Natural killer cell (primary cell): ENCODE results near the gene PTBP3. TPM values are rescaled to one million over a fixed set of nuclear protein-coding genes. Genes with fewer than 3 reads are reported as not detected.
A peak's percentile ranks its signal among the peaks of the same experiment; 100 is the strongest.

Experiments
- ATAC-seq, 3 donors: fragments of 150-1000 bp in 2 of 3; fragments of 200-7000 bp in 1 of 3; cut with Tn5 transposase; 1 replicate in 1 of 3; 2 replicates in 2 of 3; pipeline ENCODE4 v1.10.0; 2021; ENCODE audit warnings: mild to moderate bottlenecking in 2 of 3, moderate library complexity in 2 of 3
- DNase-seq, 2 donors: peaks; one replicate each; pipeline versions ENCODE4 v3.0.0 to v3.0.0-alpha.2; 2013 to 2021; ENCODE audit warnings: mixed read lengths in 1 of 2
- H3K27ac ChIP-seq: one replicate; pipeline ENCODE4 v1.5.1; 2013; ENCODE audit warnings: mild to moderate bottlenecking, low read length
- H3K27me3 ChIP-seq: one replicate; pipeline ENCODE4 v1.6.1; 2013; ENCODE audit warnings: low read length; ENCODE audit not compliant: control insufficient read depth, insufficient read depth
- H3K36me3 ChIP-seq: one replicate; pipeline ENCODE4 v1.6.1; 2013; ENCODE audit warnings: low read length; ENCODE audit not compliant: control insufficient read depth, insufficient read depth
- H3K4me1 ChIP-seq: one replicate; pipeline ENCODE4 v1.6.1; 2013; ENCODE audit warnings: low read length; ENCODE audit not compliant: control insufficient read depth, insufficient read depth
- H3K4me3 ChIP-seq: one replicate; pipeline ENCODE4 v1.5.1; 2013; ENCODE audit warnings: low read length
- H3K9me3 ChIP-seq: one replicate; pipeline ENCODE4 v1.6.1; 2013; ENCODE audit warnings: low read length; ENCODE audit not compliant: control insufficient read depth, insufficient read depth
- H3K27ac Mint-ChIP-seq, 2 donors: one replicate each; pipeline ENCODE4 v1.8.0; 2022; ENCODE audit warnings: mild to moderate bottlenecking in 2 of 2, mixed read lengths in 2 of 2, moderate library complexity in 1 of 2
- H3K27me3 Mint-ChIP-seq, 2 donors: one replicate each; pipeline ENCODE4 v1.8.0; 2022; ENCODE audit warnings: low read depth in 2 of 2, mixed read lengths in 2 of 2
- H3K36me3 Mint-ChIP-seq: one replicate; pipeline ENCODE4 v1.8.0; 2022; ENCODE audit warnings: mixed read lengths
- H3K4me1 Mint-ChIP-seq, 2 donors: one replicate each; pipeline ENCODE4 v1.8.0; 2022; ENCODE audit warnings: mixed read lengths in 2 of 2
- H3K4me3 Mint-ChIP-seq: one replicate; pipeline ENCODE4 v1.8.0; 2022; ENCODE audit warnings: mild to moderate bottlenecking, moderate library complexity, mixed read lengths
- H3K9me3 Mint-ChIP-seq, 2 donors: one replicate each; pipeline ENCODE4 v1.8.0; 2022; ENCODE audit warnings: mixed read lengths in 2 of 2
- CTCF ChIP-seq: fragments of 200-600 bp; IDR thresholded peaks from one replicate; pipeline ENCODE4 v1.8.0; 2022; ENCODE audit warnings: antibody characterized with exemption
- WGBS: methylation state at CpG from one replicate; pipeline ENCODE4 v1.1.7; 2013; ENCODE audit warnings: missing lambda C conversion rate; ENCODE audit not compliant: insufficient coverage; 5-methylcytosine and 5-hydroxymethylcytosine counted together
- intact Hi-C: fragments of 100-400 bp; cut with micrococcal nuclease; formaldehyde crosslinking; loops from one replicate; pipeline ENCODE4 v1.14.2; 2022
- total RNA-seq, 4 donors: library from RNA; stranded (reverse); fragments of 120-200 nt in 1 of 4; gene quantifications; one replicate each; pipeline versions ENCODE4 v1.2.3 to v1.2.4, GENCODE V29; 2013 to 2022

The PTBP3 gene
- total RNA-seq, 3 donors from 2014 or later (not counting 1 experiment from before 2014, with no cell fraction given): 135 to 156 (median 140) TPM

DNA sequence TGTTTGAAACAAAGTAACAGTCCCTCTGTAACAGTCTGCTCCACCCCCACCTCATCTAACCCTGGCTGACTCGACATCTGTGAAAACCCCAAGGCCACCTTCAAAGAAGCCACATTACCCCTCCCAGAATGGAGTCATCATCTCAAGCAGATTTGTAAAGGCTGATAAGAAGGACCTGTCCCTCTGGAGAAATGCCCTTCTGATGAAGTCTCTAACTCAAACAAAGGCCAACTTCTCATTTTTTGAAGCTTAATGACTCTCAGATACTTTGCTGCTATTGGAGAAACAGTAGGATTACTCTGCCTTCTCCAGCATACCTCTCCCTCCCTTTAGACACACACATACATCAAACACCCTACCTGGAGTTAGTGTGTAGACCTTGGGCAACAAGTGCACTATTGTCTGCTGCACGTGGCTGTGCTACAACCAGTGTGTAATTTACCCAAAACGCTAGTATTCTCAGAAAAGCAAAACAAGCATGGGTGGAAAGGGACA is 153.0 kb downstream of the PTBP3 start:
- H3K27ac ChIP-seq: peak overlapping the region; percentile 49
- Mint-ChIP-seq H3K4me1 (peaks cover 55 to 56% of the 10 kb centered on the region in 2 donors), H3K27me3 (no peaks in the 10 kb centered on the region), H3K9me3 (no peaks in the 10 kb centered on the region), H3K27ac (peak overlapping the region; percentile 77 to 91), H3K36me3 (no peaks in the 10 kb centered on the region), H3K4me3 (peak overlapping the region; percentile 78)
- ATAC-seq: peak; percentile 76 to 89 (median 86)
- no peaks in the 10 kb centered on the region for H3K27me3 ChIP-seq
- TF ChIP-seq CTCF: no peak
- peak; percentile 42 to 80 for DNase-seq
- no peak overlapping the region for H3K4me3 ChIP-seq
- intact Hi-C loops: loop anchor here (2.0 kb wide), 1 partner anchor 38 kb away; no protein-coding TSS in a partner anchor
- no peaks in the 10 kb centered on the region for H3K9me3 ChIP-seq
- no peaks in the 10 kb centered on the region for H3K36me3 ChIP-seq
- 1% methylated on average over 3 of the region's 3 CpGs for WGBS
- H3K4me1 ChIP-seq: peaks cover 49% of the 10 kb centered on the region

DNA sequence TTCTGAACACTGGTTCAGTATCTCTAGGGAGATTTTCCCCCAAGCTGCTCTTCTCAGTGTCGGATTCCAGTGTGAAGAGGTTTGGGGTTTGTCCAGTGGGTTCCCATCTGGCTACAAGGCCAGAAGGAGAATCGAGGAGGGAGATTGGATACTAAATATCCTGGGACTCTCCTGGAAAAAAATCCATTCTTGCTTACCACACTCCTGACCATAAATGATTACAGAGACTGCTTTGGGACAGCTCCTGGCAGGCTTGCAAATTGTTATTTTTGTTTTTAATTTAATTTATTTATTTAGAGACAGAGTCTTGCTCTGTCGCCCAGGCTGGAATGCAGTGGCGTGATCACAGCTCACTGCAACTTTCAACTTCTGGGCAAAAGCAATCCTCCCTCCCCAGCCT is 153.6 kb downstream of the PTBP3 start:
- Histone ChIP-seq H3K4me1 (peaks cover 51% of the 10 kb centered on the region), H3K9me3 (no peaks in the 10 kb centered on the region), H3K27me3 (no peaks in the 10 kb centered on the region), H3K4me3 (no peak overlapping the region), H3K36me3 (no peaks in the 10 kb centered on the region), H3K27ac (peak overlapping the region; percentile 23)
- WGBS: 83% methylated on average over 2 of the region's 4 CpGs
- Mint-ChIP-seq H3K27me3 (no peaks in the 10 kb centered on the region), H3K36me3 (no peaks in the 10 kb centered on the region), H3K9me3 (no peaks in the 10 kb centered on the region), H3K4me3 (no peak overlapping the region), H3K27ac (peak overlapping the region; percentile 77 to 91), H3K4me1 (peaks cover 58 to 60% of the 10 kb centered on the region in 2 donors)
- peak in 1 of 2 donors; percentile 3 for DNase-seq
- no peak for TF ChIP-seq CTCF
- no peak for ATAC-seq
- intact Hi-C loops: loop anchor here (2.0 to 10.0 kb wide), 3 partner anchors 39 to 575 kb away; partner anchors contain the start of gene SNX30

GRCh38 chr9:112176524-112176923 is 156.9 kb downstream of the PTBP3 start:
- Mint-ChIP-seq H3K4me1 (peaks cover 75 to 83% of the 10 kb centered on the region in 2 donors), H3K27ac (peak overlapping the region; percentile 82 to 97), H3K9me3 (no peaks in the 10 kb centered on the region), H3K27me3 (no peaks in the 10 kb centered on the region), H3K4me3 (peak overlapping the region; percentile 88), H3K36me3 (no peaks in the 10 kb centered on the region)
- DNase-seq: peak; percentile 28 to 74
- intact Hi-C loops: loop anchor here (2.0 to 10.0 kb wide), 3 partner anchors 54 to 578 kb away; partner anchors contain the start of genes PTBP3 and SNX30
- no peak for TF ChIP-seq CTCF
- no peaks in the 10 kb centered on the region for H3K36me3 ChIP-seq
- H3K4me3 ChIP-seq: no peak overlapping the region
- peak; percentile 27 to 41 (median 34) for ATAC-seq
- peak overlapping the region; percentile 12 for H3K27ac ChIP-seq
- 13% methylated on average over 1 of the region's 5 CpGs for WGBS
- no peaks in the 10 kb centered on the region for H3K27me3 ChIP-seq
- H3K4me1 ChIP-seq: peaks cover 77% of the 10 kb centered on the region
- H3K9me3 ChIP-seq: no peaks in the 10 kb centered on the region
